NCI-H748 (cell line): ENCODE measurements around the gene PLA2G4F.

Experiments
- DNase-seq: peaks from one replicate; lab custom pipeline; 2025; ENCODE audit not compliant: unreplicated experiment; lab: John Stamatoyannopoulos, UW

Gene PLA2G4F

GRCh38 chr15:42131826-42132806, 24.3 kb downstream of the PLA2G4F start:
- DNase-seq, result peak; percentile 9

- no peak for DNase-seq
Measured at GRCh38 chr15:42131006-42131405, 25.4 kb downstream of the PLA2G4F start.

- DNase-seq, result no peak
Measured at GRCh38 chr15:42130246-42130986, 26.0 kb downstream of the PLA2G4F start.

- no peak for DNase-seq
Measured at GRCh38 chr15:42129364-42129763, 27.1 kb downstream of the PLA2G4F start.

GRCh38 chr15:42128476-42128875, 28.0 kb downstream of the PLA2G4F start:
- DNase-seq, result no peak

GRCh38 chr15:42123546-42123945, 32.9 kb downstream of the PLA2G4F start:
- DNase-seq, result no peak

GRCh38 chr15:42121682-42122081, 34.8 kb downstream of the PLA2G4F start:
- no peak for DNase-seq

DNA sequence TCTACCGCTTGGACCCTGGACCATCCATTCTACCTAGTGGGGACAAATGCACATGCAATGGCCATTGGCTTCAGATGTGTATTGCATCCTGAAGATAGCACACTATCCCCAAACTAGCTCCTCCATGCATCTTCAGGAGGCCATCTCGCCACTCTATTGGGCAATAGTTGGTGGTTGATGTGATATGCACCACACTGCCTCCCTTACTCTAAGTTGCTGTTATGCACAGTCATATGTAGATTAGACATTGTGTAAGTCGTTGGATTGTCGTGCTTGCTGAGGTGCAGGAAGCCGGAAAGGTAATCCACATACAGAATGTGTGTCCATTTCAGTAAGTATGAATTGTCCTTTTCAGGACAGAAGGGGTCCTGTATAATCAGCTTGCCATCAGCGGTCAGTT, 35.4 kb downstream of the PLA2G4F start:
- no peak for DNase-seq

GRCh38 chr15:42120285-42120684, 36.2 kb downstream of the PLA2G4F start:
- no peak for DNase-seq

DNA sequence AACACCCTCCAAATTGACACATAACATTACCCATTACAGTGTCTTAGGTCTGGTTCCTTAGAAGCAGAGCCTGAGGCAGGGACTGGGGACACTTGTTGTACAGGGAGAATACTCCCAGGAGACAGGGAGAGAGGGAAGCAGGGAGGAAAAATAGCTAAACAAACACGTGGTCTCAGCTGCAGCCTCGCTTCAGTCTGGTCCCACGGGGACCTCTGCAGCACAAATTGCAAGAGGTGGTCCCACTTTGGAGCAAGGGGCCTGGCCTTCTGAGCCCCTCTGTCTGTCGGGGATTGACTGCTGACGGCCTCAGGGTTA, 37.0 kb downstream of the PLA2G4F start:
- DNase-seq, result peak; percentile 12

- peak; percentile 21 for DNase-seq
Measured at GRCh38 chr15:42118650-42119445, 37.6 kb downstream of the PLA2G4F start.

- DNase-seq, result no peak
Measured at GRCh38 chr15:42111924-42112323, 44.5 kb downstream of the PLA2G4F start.

- DNase-seq, result no peak
Measured at GRCh38 chr15:42110367-42110766, 46.1 kb downstream of the PLA2G4F start.

- DNase-seq, result no peak
Measured at GRCh38 chr15:42108806-42109205, 47.6 kb downstream of the PLA2G4F start.

- no peak for DNase-seq
Measured at GRCh38 chr15:42108189-42108588, 48.2 kb downstream of the PLA2G4F start.

GRCh38 chr15:42107473-42107872, 49.0 kb downstream of the PLA2G4F start:
- DNase-seq, result peak; percentile 80

DNA sequence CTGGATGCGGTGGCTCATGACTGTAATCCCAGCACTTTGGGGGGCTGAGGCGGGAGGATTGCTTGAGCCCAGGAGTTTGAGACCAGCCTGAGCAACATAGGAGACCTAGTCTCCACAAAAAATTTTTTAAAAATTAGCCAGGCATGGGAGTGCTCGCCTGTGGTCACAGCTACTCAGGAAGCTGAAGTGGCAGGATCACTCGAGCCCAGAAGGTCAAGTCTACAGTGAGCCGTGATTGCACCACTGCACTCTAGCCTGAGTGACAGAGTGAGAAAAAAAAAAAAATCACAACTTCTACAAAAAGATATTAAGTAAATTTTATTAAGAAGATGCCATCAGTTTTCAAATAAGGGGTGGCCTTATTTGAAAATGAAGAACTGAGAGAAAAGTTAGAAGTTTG, 50.1 kb downstream of the PLA2G4F start:
- DNase-seq, result no peak

DNA sequence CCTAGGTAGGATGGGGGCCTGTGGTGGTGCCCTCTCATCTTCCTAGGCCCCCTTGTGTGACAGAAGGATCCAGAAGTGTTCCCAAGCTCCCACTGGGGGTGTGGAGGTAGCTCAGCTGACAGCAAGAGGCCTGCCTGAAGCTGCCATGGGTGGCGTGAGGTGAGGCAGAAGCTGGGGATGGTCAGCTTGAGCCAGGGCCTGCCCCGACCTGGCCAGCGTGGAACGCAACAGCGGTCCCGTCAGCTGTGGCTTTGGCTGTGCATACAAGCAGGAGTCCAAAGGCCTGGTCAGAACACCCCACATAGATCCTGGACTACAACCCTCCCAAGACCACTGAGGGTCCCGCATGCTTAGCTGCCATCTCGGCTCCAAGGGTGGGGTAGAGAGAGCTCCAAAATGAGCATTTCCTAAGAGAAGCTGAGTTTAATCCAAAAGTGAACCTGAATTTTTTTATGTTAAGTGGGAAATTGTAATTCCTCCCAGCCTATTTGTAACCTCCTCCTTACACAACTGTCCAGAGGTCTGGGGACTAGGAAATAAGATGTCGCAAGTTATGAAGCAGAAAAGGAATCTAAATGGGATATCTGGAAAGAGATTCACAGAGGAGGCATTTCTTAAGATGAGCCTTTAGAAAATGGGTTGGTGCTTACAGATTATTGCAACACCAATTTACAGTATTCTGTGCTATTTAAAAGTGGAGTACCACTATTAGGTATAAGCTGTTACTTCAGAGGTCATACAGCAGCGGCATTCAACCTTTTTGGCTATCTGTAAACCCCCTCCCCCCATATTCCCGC, 52.1 kb downstream of the PLA2G4F start:
- no peak for DNase-seq

DNA sequence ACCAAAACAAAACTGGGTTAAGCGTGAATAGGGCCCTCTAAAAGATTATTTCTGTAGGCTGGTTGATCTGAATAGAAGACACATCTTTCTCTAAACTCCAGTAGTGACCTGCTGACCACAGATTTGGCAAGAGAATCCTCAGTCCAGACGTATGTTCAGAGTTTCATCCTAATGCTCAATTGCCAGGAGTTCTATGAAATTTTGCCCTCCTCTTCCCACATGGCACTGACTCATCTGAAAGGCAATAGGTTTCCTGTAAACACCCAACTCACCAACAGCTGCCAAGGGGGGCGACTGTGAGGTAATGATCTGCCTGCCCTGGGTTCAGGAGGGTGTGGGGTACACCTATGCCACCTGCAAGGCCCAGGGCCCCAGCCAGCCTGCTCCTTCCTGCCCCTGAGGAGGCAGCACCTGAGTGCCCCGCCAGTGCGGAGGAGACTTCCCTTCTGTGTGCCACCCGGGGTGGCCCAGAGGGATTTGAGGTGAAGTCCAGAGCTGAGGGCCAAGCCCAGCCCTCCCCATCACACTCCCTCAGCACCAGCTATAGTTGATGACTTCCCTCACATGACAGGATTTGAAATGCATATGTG, 53.7 kb downstream of the PLA2G4F start:
- DNase-seq, result no peak

DNA sequence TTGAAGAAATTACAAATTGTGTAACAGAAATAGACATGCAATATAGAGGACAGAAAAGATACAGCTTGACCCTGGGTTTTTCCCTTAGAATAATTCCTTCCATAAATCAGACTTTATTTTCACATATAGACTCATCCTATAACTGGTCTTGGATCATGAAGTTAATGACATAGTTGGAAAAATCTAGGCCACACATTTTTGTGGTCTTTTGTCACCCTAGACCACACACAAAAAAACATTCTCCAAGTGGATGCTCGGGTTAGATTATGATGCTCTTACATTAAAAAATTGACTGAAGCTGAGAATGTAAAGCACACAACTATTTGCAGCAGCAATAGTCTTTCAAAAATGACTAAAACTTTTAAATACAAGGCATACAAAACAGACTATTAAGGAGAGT, 54.6 kb downstream of the PLA2G4F start:
- no peak for DNase-seq
